ENCODE results near the gene B9D1.

B9D1 gene

GRCh38 chr17:19365499-19365817, 2.9 kb upstream of the B9D1 start:
- TF ChIP-seq CTCF (conservative IDR thresholded peaks at IDR 0.05) = no peak
- no peak overlapping the region for H3K27ac ChIP-seq

GRCh38 chr17:19364699-19365498, 2.4 kb upstream of the B9D1 start:
- no peak overlapping the region for H3K27ac ChIP-seq
- TF ChIP-seq CTCF (conservative IDR thresholded peaks at IDR 0.05) = no peak

GRCh38 chr17:19363460-19364035, 1.0 kb upstream of the B9D1 start:
- peak overlapping the region; percentile 84; the same call in 1 of the 2 replicates for H3K27ac ChIP-seq
- TF ChIP-seq CTCF (conservative IDR thresholded peaks at IDR 0.05) = no peak

- TF ChIP-seq CTCF (conservative IDR thresholded peaks at IDR 0.05) = peak; percentile 63
- H3K27ac ChIP-seq = peak overlapping the region; percentile 84; the same call in 1 of the 2 replicates
Observed at GRCh38 chr17:19363114-19363438, 553 bp upstream of the B9D1 start.

- no peak for TF ChIP-seq CTCF (conservative IDR thresholded peaks at IDR 0.05)
- H3K27ac ChIP-seq = peak overlapping the region; percentile 84
Observed at GRCh38 chr17:19361944-19362276, 613 bp downstream of the B9D1 start.

GRCh38 chr17:19361326-19361725, 1.2 kb downstream of the B9D1 start:
- TF ChIP-seq CTCF (conservative IDR thresholded peaks at IDR 0.05) = no peak
- H3K27ac ChIP-seq = no peak overlapping the region

- H3K27ac ChIP-seq = no peak overlapping the region
- TF ChIP-seq CTCF (conservative IDR thresholded peaks at IDR 0.05) = no peak
Observed at GRCh38 chr17:19360772-19361171, 1.8 kb downstream of the B9D1 start.
